WTC11 (cell line): ENCODE results near the gene ACVR1. TPM values are rescaled to one million over a fixed set of nuclear protein-coding genes. Genes with fewer than 3 reads are reported as not detected.

Experiments used
- ATAC-seq: fragments of 200-7000 bp; cut with Tn5 transposase; 2 replicates; pipeline ENCODE4 v1.10.0; 2021; ENCODE audit warnings: mild to moderate bottlenecking, moderate library complexity
- CTCF ChIA-PET: fragments of 300-600 bp; sonication (Branson Sonifier 250); formaldehyde crosslinking; loops from one replicate; lab custom pipeline; 2021; ENCODE audit warnings: antibody characterized with exemption; lab: Charles Lee
- POLR2A ChIA-PET: fragments of 350-600 bp; sonication (Branson Sonifier 250); formaldehyde crosslinking; loops from one replicate; lab custom pipeline; 2021; ENCODE audit warnings: antibody characterized with exemption; lab: Charles Lee
- DNase-seq: peaks from one replicate; pipeline ENCODE4 v3.0.0; 2021; ENCODE audit warnings: low spot score
- H3K27ac Mint-ChIP-seq: 2 replicates; pipeline ENCODE4 v1.8.0; 2021; ENCODE audit warnings: mixed read lengths
- H3K27me3 Mint-ChIP-seq: 2 replicates; pipeline ENCODE4 v1.8.0; 2021; ENCODE audit warnings: low read depth, mild to moderate bottlenecking, moderate library complexity, mixed read lengths
- H3K36me3 Mint-ChIP-seq: 2 replicates; pipeline ENCODE4 v1.8.0; 2021; ENCODE audit warnings: mixed read lengths
- H3K4me1 Mint-ChIP-seq: 2 replicates; pipeline ENCODE4 v1.8.0; 2022; ENCODE audit warnings: mixed read lengths
- H3K4me3 Mint-ChIP-seq: 2 replicates; pipeline ENCODE4 v1.8.0; 2021; ENCODE audit warnings: mild to moderate bottlenecking, moderate library complexity, mixed read lengths
- H3K9me3 Mint-ChIP-seq: 2 replicates; pipeline ENCODE4 v1.8.0; 2021; ENCODE audit warnings: mixed read lengths
- ATF1 ChIP-seq: sonication (generic); formaldehyde crosslinking; IDR thresholded peaks from 2 replicates; pipeline ENCODE4 v1.8.1; 2023; ENCODE audit warnings: mild to moderate bottlenecking, moderate library complexity, missing genetic modification reagents
- CBFB ChIP-seq: sonication (generic); formaldehyde crosslinking; IDR thresholded peaks from 2 replicates; pipeline ENCODE4 v1.8.1; 2022; ENCODE audit warnings: mild to moderate bottlenecking, low read depth, missing genetic modification reagents
- FOXJ3 ChIP-seq: sonication (generic); formaldehyde crosslinking; IDR thresholded peaks from 2 replicates; pipeline ENCODE4 v1.9.0; 2021; ENCODE audit warnings: missing genetic modification reagents, mild to moderate bottlenecking, borderline replicate concordance
- HMGA2 ChIP-seq: fragments of 250-450 bp; sonication (Bioruptor Pico); IDR thresholded peaks from 2 replicates; pipeline ENCODE4 v1.4.0; 2021; ENCODE audit warnings: mild to moderate bottlenecking, moderate library complexity
- IRF2 ChIP-seq: sonication (generic); formaldehyde crosslinking; IDR thresholded peaks from 2 replicates; pipeline ENCODE4 v1.8.0; 2022; ENCODE audit warnings: low read depth, missing genetic modification reagents, borderline replicate concordance
- JUN ChIP-seq: sonication (generic); formaldehyde crosslinking; IDR thresholded peaks from 2 replicates; pipeline ENCODE4 v1.8.0; 2023; ENCODE audit warnings: mild to moderate bottlenecking, missing genetic modification reagents
- KAT7 ChIP-seq: sonication (generic); formaldehyde crosslinking; IDR thresholded peaks from 2 replicates; pipeline ENCODE4 v1.8.1; 2023; ENCODE audit warnings: missing genetic modification reagents, mild to moderate bottlenecking, borderline replicate concordance
- MYBL2 ChIP-seq: sonication (generic); formaldehyde crosslinking; IDR thresholded peaks from 2 replicates; pipeline ENCODE4 v1.8.1; 2023; ENCODE audit warnings: mild to moderate bottlenecking, moderate library complexity, missing genetic modification reagents
- RELA ChIP-seq: sonication (generic); formaldehyde crosslinking; IDR thresholded peaks from 2 replicates; pipeline ENCODE4 v1.8.1; 2022; ENCODE audit warnings: missing genetic modification reagents, mild to moderate bottlenecking, borderline replicate concordance
- SMAD3 ChIP-seq: sonication (generic); formaldehyde crosslinking; IDR thresholded peaks from 2 replicates; pipeline ENCODE4 v1.8.0; 2022; ENCODE audit warnings: missing genetic modification reagents, mild to moderate bottlenecking, borderline replicate concordance
- SMAD4 ChIP-seq: sonication (generic); formaldehyde crosslinking; IDR thresholded peaks from 2 replicates; pipeline ENCODE4 v1.8.0; 2022; ENCODE audit warnings: mild to moderate bottlenecking, missing genetic modification reagents
- SOX15 ChIP-seq: fragments of 250-450 bp; sonication (Bioruptor Pico); IDR thresholded peaks from 2 replicates; pipeline ENCODE4 v1.9.0; 2021; ENCODE audit warnings: mild to moderate bottlenecking
- TEAD1 ChIP-seq: sonication (generic); formaldehyde crosslinking; IDR thresholded peaks from 2 replicates; pipeline ENCODE4 v1.8.0; 2022; ENCODE audit warnings: mild to moderate bottlenecking, missing genetic modification reagents
- ZNF317 ChIP-seq: sonication (generic); formaldehyde crosslinking; IDR thresholded peaks from 2 replicates; pipeline ENCODE4 v1.8.1; 2023; ENCODE audit warnings: low read depth, mild to moderate bottlenecking, moderate library complexity, missing genetic modification reagents, borderline replicate concordance
- total RNA-seq: library from RNA; stranded (reverse); gene quantifications from 3 replicates; pipeline ENCODE4 v1.2.3, GENCODE V29; 2021
- TF ChIP-seq, protein P1 (sequence below): sonication (generic); formaldehyde crosslinking; IDR thresholded peaks from 2 replicates; pipeline ENCODE4 v1.8.0; 2022; ENCODE audit warnings: mild to moderate bottlenecking, missing genetic modification reagents
- TF ChIP-seq, protein P2 (sequence below): sonication (generic); formaldehyde crosslinking; IDR thresholded peaks from 2 replicates; pipeline ENCODE4 v1.8.0; 2022; ENCODE audit warnings: mild to moderate bottlenecking, missing genetic modification reagents
- TF ChIP-seq, protein P3 (sequence below): sonication (generic); formaldehyde crosslinking; IDR thresholded peaks from 2 replicates; pipeline ENCODE4 v1.8.1; 2022; ENCODE audit warnings: low read depth, missing genetic modification reagents, borderline replicate concordance
- TF ChIP-seq, protein P4 (sequence below): fragments of 200-600 bp; IDR thresholded peaks from 2 replicates; pipeline ENCODE4 v1.8.0; 2022; ENCODE audit warnings: antibody characterized with exemption
- TF ChIP-seq, protein P5 (sequence below): sonication (generic); formaldehyde crosslinking; IDR thresholded peaks from 2 replicates; pipeline ENCODE4 v1.8.1; 2023; ENCODE audit warnings: mild to moderate bottlenecking, missing genetic modification reagents
- TF ChIP-seq, protein P6 (sequence below): fragments of 250-450 bp; sonication (Bioruptor Pico); conservative IDR thresholded peaks from 2 replicates; pipeline ENCODE4 v1.9.0; 2021; ENCODE audit warnings: mild to moderate bottlenecking
- TF ChIP-seq, protein P7 (sequence below): fragments of 250-450 bp; sonication (Bioruptor Pico); IDR thresholded peaks from 2 replicates; pipeline ENCODE4 v1.9.0; 2021; ENCODE audit warnings: mild to moderate bottlenecking
- TF ChIP-seq, protein P8 (sequence below): fragments of 250-450 bp; sonication (Bioruptor Pico); IDR thresholded peaks from 2 replicates; pipeline ENCODE4 v1.8.0; 2021; ENCODE audit warnings: mild to moderate bottlenecking

ACVR1 gene
- total RNA-seq, 1 experiment from 2014 or later: 19.2 TPM

DNA sequence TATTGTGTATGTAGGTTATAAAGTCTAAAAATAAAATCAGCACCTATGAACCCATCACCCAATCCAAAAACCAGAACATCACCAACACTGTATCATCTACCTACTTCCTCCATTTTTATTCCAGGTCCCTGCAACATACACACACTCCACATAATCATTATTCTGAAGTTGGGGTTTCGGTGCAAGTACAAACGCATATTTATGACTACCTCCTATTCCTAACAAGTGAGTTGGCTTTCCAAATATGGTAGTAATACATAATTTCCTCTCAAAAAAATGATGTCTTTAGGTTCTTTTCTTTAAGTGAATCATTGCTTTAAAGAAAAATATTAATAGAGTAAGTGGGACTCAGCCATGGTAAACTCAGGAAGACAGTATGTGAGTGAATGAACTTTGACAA lies 3.3 kb downstream of the ACVR1 start:
- ATAC-seq (no peak), DNase-seq (no peak)
- ChIA-PET POLR2A (interaction anchor here (0.9 kb wide), 1 partner anchor 24 kb away, joined by 3 read pairs; no protein-coding TSS in a partner anchor), CTCF (interaction anchor here (0.6 kb wide), 1 partner anchor 76 kb away, joined by 3 read pairs; no protein-coding TSS in a partner anchor)
- Mint-ChIP-seq H3K36me3 (no peaks in the 10 kb centered on the region), H3K9me3 (no peaks in the 10 kb centered on the region), H3K27ac (no peak overlapping the region), H3K4me3 (no peak overlapping the region), H3K4me1 (peaks cover 68% of the 10 kb centered on the region), H3K27me3 (no peaks in the 10 kb centered on the region; the same call in 1 of the 2 replicates)
- TF ChIP-seq RELA (CRISPR knock-in tag) (no peak), HMGA2 (CRISPR knock-in tag) (no peak), SMAD4 (no peak), TEAD1 (no peak), KAT7 (CRISPR knock-in tag) (no peak), MYBL2 (no peak), FOXJ3 (CRISPR knock-in tag) (no peak), CBFB (CRISPR knock-in tag) (no peak), SOX15 (CRISPR knock-in tag) (no peak), IRF2 (no peak), SMAD3 (CRISPR knock-in tag) (no peak), ZNF317 (CRISPR knock-in tag) (no peak), JUN (CRISPR knock-in tag) (no peak)
- TF ChIP-seq, protein P1, sequence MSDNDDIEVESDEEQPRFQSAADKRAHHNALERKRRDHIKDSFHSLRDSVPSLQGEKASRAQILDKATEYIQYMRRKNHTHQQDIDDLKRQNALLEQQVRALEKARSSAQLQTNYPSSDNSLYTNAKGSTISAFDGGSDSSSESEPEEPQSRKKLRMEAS (CRISPR knock-in tag): no peak
- TF ChIP-seq, protein P2, sequence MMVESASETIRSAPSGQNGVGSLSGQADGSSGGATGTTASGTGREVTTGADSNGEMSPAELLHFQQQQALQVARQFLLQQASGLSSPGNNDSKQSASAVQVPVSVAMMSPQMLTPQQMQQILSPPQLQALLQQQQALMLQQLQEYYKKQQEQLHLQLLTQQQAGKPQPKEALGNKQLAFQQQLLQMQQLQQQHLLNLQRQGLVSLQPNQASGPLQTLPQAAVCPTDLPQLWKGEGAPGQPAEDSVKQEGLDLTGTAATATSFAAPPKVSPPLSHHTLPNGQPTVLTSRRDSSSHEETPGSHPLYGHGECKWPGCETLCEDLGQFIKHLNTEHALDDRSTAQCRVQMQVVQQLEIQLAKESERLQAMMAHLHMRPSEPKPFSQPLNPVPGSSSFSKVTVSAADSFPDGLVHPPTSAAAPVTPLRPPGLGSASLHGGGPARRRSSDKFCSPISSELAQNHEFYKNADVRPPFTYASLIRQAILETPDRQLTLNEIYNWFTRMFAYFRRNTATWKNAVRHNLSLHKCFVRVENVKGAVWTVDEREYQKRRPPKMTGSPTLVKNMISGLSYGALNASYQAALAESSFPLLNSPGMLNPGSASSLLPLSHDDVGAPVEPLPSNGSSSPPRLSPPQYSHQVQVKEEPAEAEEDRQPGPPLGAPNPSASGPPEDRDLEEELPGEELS (CRISPR knock-in tag): no peak
- TF ChIP-seq, protein P3, sequence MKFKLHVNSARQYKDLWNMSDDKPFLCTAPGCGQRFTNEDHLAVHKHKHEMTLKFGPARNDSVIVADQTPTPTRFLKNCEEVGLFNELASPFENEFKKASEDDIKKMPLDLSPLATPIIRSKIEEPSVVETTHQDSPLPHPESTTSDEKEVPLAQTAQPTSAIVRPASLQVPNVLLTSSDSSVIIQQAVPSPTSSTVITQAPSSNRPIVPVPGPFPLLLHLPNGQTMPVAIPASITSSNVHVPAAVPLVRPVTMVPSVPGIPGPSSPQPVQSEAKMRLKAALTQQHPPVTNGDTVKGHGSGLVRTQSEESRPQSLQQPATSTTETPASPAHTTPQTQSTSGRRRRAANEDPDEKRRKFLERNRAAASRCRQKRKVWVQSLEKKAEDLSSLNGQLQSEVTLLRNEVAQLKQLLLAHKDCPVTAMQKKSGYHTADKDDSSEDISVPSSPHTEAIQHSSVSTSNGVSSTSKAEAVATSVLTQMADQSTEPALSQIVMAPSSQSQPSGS (CRISPR knock-in tag): no peak
- TF ChIP-seq, protein P4, sequence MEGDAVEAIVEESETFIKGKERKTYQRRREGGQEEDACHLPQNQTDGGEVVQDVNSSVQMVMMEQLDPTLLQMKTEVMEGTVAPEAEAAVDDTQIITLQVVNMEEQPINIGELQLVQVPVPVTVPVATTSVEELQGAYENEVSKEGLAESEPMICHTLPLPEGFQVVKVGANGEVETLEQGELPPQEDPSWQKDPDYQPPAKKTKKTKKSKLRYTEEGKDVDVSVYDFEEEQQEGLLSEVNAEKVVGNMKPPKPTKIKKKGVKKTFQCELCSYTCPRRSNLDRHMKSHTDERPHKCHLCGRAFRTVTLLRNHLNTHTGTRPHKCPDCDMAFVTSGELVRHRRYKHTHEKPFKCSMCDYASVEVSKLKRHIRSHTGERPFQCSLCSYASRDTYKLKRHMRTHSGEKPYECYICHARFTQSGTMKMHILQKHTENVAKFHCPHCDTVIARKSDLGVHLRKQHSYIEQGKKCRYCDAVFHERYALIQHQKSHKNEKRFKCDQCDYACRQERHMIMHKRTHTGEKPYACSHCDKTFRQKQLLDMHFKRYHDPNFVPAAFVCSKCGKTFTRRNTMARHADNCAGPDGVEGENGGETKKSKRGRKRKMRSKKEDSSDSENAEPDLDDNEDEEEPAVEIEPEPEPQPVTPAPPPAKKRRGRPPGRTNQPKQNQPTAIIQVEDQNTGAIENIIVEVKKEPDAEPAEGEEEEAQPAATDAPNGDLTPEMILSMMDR: no peak
- TF ChIP-seq, protein P5, sequence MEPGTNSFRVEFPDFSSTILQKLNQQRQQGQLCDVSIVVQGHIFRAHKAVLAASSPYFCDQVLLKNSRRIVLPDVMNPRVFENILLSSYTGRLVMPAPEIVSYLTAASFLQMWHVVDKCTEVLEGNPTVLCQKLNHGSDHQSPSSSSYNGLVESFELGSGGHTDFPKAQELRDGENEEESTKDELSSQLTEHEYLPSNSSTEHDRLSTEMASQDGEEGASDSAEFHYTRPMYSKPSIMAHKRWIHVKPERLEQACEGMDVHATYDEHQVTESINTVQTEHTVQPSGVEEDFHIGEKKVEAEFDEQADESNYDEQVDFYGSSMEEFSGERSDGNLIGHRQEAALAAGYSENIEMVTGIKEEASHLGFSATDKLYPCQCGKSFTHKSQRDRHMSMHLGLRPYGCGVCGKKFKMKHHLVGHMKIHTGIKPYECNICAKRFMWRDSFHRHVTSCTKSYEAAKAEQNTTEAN (CRISPR knock-in tag): no peak

DNA sequence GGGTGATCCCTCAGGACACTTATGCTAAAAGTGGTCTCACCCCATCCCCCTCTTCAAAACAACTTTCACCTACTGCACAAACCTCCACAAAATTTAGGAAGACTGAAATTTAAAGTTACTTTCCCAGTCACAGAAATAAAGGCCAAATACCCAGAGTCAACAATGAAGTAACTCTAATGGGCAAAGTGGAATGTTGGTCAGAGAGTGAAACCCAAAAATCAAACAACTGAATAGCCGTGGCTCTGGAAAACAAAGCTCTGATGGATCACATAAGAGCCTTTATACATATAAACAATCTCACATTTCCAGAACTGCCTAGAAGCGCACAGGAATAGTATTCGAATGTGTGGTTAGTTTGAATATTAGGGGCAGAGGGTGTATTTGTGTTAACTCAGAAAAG lies 4.7 kb downstream of the ACVR1 start:
- ATAC-seq: no peak
- no peaks in the 10 kb centered on the region for H3K9me3 Mint-ChIP-seq
- DNase-seq: no peak
- POLR2A ChIA-PET: no interaction called here
- H3K36me3 Mint-ChIP-seq: no peaks in the 10 kb centered on the region
- H3K4me3 Mint-ChIP-seq: no peak overlapping the region
- H3K27ac Mint-ChIP-seq: no peak overlapping the region
- CTCF ChIA-PET: no interaction called here
- peaks cover 72% of the 10 kb centered on the region for H3K4me1 Mint-ChIP-seq
- H3K27me3 Mint-ChIP-seq: no peaks in the 10 kb centered on the region
- TF ChIP-seq, protein P6, sequence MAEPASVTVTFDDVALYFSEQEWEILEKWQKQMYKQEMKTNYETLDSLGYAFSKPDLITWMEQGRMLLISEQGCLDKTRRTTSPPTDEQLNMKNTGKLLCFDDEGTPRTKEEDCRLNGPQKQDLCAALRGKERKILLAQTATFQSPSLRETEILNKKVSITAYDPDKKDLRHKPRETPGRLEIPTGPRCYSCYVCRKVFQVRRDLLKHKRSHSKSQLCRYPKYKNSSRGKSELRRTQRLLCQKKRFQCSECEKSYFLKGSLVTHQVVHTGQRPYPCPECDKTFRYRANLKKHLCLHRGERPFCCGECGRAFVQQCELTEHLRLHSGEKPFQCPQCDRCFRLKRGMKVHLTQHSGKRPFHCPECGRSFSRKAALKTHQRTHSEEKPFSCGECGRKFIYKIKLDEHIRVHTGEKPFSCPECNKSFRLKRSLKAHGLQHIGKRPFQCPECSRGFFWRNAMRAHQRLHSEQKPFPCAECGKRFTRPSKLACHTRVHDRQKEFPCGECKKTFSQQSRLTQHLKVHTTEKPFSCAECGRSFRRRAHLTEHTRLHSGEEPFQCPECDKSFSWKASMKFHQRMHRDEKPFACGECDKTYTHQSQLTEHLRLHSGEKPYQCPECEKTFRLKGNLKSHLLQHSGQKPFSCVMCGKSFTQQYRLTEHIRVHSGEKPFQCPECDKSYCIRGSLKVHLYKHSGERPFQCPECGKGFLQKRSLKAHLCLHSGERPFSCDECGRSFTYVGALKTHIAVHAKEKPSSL: no peak
- TF ChIP-seq, protein P1 (CRISPR knock-in tag): no peak
- TF ChIP-seq ATF1 (CRISPR knock-in tag): no peak
- TF ChIP-seq, protein P7, sequence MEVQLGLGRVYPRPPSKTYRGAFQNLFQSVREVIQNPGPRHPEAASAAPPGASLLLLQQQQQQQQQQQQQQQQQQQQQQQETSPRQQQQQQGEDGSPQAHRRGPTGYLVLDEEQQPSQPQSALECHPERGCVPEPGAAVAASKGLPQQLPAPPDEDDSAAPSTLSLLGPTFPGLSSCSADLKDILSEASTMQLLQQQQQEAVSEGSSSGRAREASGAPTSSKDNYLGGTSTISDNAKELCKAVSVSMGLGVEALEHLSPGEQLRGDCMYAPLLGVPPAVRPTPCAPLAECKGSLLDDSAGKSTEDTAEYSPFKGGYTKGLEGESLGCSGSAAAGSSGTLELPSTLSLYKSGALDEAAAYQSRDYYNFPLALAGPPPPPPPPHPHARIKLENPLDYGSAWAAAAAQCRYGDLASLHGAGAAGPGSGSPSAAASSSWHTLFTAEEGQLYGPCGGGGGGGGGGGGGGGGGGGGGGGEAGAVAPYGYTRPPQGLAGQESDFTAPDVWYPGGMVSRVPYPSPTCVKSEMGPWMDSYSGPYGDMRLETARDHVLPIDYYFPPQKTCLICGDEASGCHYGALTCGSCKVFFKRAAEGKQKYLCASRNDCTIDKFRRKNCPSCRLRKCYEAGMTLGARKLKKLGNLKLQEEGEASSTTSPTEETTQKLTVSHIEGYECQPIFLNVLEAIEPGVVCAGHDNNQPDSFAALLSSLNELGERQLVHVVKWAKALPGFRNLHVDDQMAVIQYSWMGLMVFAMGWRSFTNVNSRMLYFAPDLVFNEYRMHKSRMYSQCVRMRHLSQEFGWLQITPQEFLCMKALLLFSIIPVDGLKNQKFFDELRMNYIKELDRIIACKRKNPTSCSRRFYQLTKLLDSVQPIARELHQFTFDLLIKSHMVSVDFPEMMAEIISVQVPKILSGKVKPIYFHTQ (CRISPR knock-in tag): no peak
- TF ChIP-seq, protein P8, sequence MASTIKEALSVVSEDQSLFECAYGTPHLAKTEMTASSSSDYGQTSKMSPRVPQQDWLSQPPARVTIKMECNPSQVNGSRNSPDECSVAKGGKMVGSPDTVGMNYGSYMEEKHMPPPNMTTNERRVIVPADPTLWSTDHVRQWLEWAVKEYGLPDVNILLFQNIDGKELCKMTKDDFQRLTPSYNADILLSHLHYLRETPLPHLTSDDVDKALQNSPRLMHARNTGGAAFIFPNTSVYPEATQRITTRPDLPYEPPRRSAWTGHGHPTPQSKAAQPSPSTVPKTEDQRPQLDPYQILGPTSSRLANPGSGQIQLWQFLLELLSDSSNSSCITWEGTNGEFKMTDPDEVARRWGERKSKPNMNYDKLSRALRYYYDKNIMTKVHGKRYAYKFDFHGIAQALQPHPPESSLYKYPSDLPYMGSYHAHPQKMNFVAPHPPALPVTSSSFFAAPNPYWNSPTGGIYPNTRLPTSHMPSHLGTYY (CRISPR knock-in tag): no peak
